ENCODE data around the gene PROZ. TPM values are rescaled to one million over a fixed set of nuclear protein-coding genes. Genes with fewer than 3 reads are reported as not detected.

Gene PROZ
- total RNA-seq, 1 experiment from 2014 or later = not detected

DNA sequence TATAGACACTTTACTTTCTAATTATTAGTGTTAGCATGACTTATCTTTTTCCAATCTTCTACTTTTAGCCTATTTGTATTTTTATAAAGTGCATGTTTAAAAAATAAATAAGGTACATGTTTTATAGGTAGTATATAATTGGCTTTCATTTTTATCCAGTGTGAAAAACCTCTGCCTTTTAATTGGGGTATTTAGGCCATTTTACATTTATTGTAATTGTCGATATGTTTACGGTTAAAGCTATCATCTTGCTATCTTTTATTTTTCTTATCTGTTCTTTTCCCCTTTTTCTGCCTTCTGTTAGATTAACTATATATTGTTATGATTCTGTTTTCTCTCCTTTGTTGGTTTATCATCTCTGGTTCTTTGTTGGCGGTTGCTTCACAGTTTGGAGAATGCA is 9.1 kb downstream of the PROZ start:
- no CpG with 5 or more reads among the region's 3 CpGs for WGBS (ENCODE audit: extremely low coverage, insufficient read length, low lambda C conversion rate)
- Histone ChIP-seq H2BK5ac (ENCODE audit: insufficient read length, low read length) (no peak overlapping the region), H2BK15ac (ENCODE audit: low read depth, low read length) (no peak overlapping the region), H3K23ac (ENCODE audit: insufficient read length, low read depth, low read length) (no peak overlapping the region), H3K4me2 (ENCODE audit: insufficient read depth, insufficient read length, low read length) (no peak overlapping the region), H3K9ac (ENCODE audit: extremely low read depth, insufficient read length, low read length) (no peak overlapping the region), H3T11ph (ENCODE audit: low read length) (no peak overlapping the region), H3K23me2 (ENCODE audit: insufficient read length, low read depth, low read length, poor library complexity, severe bottlenecking) (no peaks in the 10 kb centered on the region), H4K8ac (replicated peaks; ENCODE audit: insufficient read length, low read depth, low read length) (no peak overlapping the region), H4K5ac (ENCODE audit: insufficient read length, low read depth, low read length) (no peak overlapping the region), H3K79me2 (ENCODE audit: insufficient read depth, low read length) (no peaks in the 10 kb centered on the region), H3K4ac (ENCODE audit: low read depth, low read length) (no peak overlapping the region), H4K91ac (ENCODE audit: insufficient read length, low read depth, low read length) (no peak overlapping the region), H3K9me3 (ENCODE audit: control insufficient read depth, low read depth, low read length) (no peaks in the 10 kb centered on the region), H3K18ac (ENCODE audit: insufficient read length, low read depth, low read length) (no peak overlapping the region), H3K79me1 (ENCODE audit: insufficient read depth, low read depth, low read length, poor library complexity, severe bottlenecking) (no peaks in the 10 kb centered on the region), H3K27me3 (ENCODE audit: insufficient read depth, low read length) (no peaks in the 10 kb centered on the region), H3K27ac (ENCODE audit: insufficient read length, low read depth, low read length) (no peak overlapping the region), H2AK5ac (ENCODE audit: insufficient read length, low read length) (no peak overlapping the region), H2BK12ac (ENCODE audit: insufficient read length, low read depth, low read length) (no peak overlapping the region), H3K14ac (ENCODE audit: insufficient read depth, low read length) (no peak overlapping the region), H2BK20ac (ENCODE audit: low read depth, low read length, poor library complexity, severe bottlenecking) (no peak overlapping the region), H3K56ac (ENCODE audit: insufficient read length, low read depth, low read length) (no peak overlapping the region), H2AFZ (ENCODE audit: low read length) (no peak overlapping the region), H3K4me1 (ENCODE audit: insufficient read depth, low read length) (no peaks in the 10 kb centered on the region), H2BK120ac (ENCODE audit: low read depth, low read length, poor library complexity, severe bottlenecking) (no peak overlapping the region), H4K20me1 (ENCODE audit: control insufficient read depth, insufficient read depth, insufficient read length) (no peaks in the 10 kb centered on the region)
- Mint-ChIP-seq H3K4me1 (peaks cover 19 to 24% of the 10 kb centered on the region in 2 experiments), H3K27me3 (ENCODE audit: low read depth) (peaks cover 9% of the 10 kb centered on the region), H3K36me3 (ENCODE audit: insufficient read depth in 1 of 3, low read depth in 3 of 3) (peaks cover 12 to 38% (median 18%) of the 10 kb centered on the region in 3 experiments; a peak in 5 of 7 replicates), H3K9me3 (no peaks in the 10 kb centered on the region), H3K4me3 (no peak overlapping the region), H3K27ac (no peak overlapping the region)
- TF ChIP-seq, protein P1, sequence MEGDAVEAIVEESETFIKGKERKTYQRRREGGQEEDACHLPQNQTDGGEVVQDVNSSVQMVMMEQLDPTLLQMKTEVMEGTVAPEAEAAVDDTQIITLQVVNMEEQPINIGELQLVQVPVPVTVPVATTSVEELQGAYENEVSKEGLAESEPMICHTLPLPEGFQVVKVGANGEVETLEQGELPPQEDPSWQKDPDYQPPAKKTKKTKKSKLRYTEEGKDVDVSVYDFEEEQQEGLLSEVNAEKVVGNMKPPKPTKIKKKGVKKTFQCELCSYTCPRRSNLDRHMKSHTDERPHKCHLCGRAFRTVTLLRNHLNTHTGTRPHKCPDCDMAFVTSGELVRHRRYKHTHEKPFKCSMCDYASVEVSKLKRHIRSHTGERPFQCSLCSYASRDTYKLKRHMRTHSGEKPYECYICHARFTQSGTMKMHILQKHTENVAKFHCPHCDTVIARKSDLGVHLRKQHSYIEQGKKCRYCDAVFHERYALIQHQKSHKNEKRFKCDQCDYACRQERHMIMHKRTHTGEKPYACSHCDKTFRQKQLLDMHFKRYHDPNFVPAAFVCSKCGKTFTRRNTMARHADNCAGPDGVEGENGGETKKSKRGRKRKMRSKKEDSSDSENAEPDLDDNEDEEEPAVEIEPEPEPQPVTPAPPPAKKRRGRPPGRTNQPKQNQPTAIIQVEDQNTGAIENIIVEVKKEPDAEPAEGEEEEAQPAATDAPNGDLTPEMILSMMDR (conservative IDR thresholded peaks at IDR 0.05) = no peak
- no peak for DNase-seq

Data from H9 (cell line).